Measurements from ENCODE around the gene FHIT.

FHIT gene

GRCh38 chr3:60065227-60065868, 1185.9 kb downstream of the FHIT start:
- DNase-seq, result no peak

GRCh38 chr3:60064210-60065178, 1186.8 kb downstream of the FHIT start:
- DNase-seq, result peak in 1 of 2 experiments; percentile 22

GRCh38 chr3:60056404-60056803, 1194.8 kb downstream of the FHIT start:
- DNase-seq, result no peak

- DNase-seq, result no peak
These were observed 1195.5 kb downstream of the FHIT start for GRCh38 chr3:60055765-60056164.

GRCh38 chr3:60053526-60054265, 1197.6 kb downstream of the FHIT start:
- peak; percentile 47 to 75 for DNase-seq

- DNase-seq, result peak in 1 of 2 experiments; percentile 51
These were observed 1202.8 kb downstream of the FHIT start for GRCh38 chr3:60048447-60048848.

GRCh38 chr3:60047426-60048200, 1203.6 kb downstream of the FHIT start:
- no peak for DNase-seq

GRCh38 chr3:60046210-60046609, 1205.0 kb downstream of the FHIT start:
- no peak for DNase-seq

- no peak for DNase-seq
These were observed 1205.6 kb downstream of the FHIT start for GRCh38 chr3:60045686-60046085.

- DNase-seq, result no peak
These were observed 1214.4 kb downstream of the FHIT start for GRCh38 chr3:60036803-60037202.

- no peak for DNase-seq
These were observed 1217.3 kb downstream of the FHIT start for GRCh38 chr3:60033901-60034453.

GRCh38 chr3:60030982-60031381, 1220.3 kb downstream of the FHIT start:
- DNase-seq, result no peak

GRCh38 chr3:60028233-60028632, 1223.0 kb downstream of the FHIT start:
- no peak for DNase-seq

GRCh38 chr3:60027335-60027734, 1223.9 kb downstream of the FHIT start:
- no peak for DNase-seq

GRCh38 chr3:60025096-60026050, 1225.9 kb downstream of the FHIT start:
- no peak for DNase-seq

- DNase-seq, result no peak
These were observed 1226.9 kb downstream of the FHIT start for GRCh38 chr3:60024400-60024799.

GRCh38 chr3:60023189-60023588, 1228.1 kb downstream of the FHIT start:
- no peak for DNase-seq

GRCh38 chr3:60017631-60018030, 1233.6 kb downstream of the FHIT start:
- peak; percentile 10 to 66 for DNase-seq

GRCh38 chr3:60015032-60015705, 1236.1 kb downstream of the FHIT start:
- DNase-seq, result no peak

- DNase-seq, result no peak
These were observed 1238.0 kb downstream of the FHIT start for GRCh38 chr3:60013241-60013640.
